GM19025 (cell line): ENCODE data around the gene KLHL10.
"Not testable (repeated sequence)": the region's sequence is repeated elsewhere in the genome, so short reads cannot be mapped to it uniquely, and the experiment has no call there.

Experiments
- ATAC-seq: cut with Tn5 transposase; IDR thresholded peaks from one replicate; pipeline ENCODE4 v1.9.1; 2021; ENCODE audit warnings: mild to moderate bottlenecking, low read depth, moderate library complexity; ENCODE audit not compliant: unreplicated experiment

Gene KLHL10

DNA sequence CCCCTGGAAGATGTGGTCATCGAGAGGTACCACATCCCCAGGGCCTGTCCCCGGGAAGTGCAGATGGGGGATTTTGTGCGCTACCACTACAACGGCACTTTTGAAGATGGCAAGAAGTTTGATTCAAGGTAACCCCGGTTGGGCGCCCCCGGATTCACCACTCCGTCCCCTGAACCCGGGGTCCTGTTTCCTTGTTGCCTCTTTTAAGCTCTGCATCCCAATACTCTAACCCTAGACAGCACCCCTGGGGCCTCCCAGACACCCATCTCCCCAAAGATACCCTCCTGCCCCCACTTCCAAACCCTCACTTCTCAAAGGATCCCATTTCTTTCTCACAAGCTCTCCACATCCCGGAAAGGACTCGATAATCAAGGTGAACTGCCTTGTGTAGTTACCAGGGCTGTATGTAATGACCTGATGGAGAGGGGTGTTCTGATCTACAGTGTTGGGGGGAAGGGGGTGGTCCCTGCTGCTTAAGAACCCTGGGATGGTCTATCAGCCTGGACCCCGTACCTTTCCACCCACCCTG, 24.4 kb upstream of the KLHL10 start:
- no peak for ATAC-seq

DNA sequence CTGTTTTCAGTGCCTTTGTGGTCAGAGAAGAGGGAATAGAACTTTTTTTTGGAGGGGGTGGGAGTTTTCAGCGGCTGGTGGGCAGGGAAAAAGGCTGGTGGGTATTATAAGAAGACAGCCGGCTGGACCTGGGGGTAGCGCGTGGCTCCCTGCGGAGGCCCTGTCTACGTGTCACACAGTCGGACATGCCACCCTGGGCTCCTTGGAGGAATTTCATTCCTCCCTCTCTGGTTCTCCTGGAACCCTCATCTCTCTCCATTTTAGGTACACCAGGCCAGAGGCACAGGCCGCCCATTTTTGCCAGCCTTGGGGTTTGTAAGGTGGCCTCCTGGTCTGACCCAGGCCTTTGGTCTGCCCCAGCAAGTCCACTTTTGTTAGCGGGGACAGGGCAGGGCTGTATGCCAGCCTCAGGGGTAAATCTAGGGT, 23.9 kb upstream of the KLHL10 start:
- no peak for ATAC-seq

DNA sequence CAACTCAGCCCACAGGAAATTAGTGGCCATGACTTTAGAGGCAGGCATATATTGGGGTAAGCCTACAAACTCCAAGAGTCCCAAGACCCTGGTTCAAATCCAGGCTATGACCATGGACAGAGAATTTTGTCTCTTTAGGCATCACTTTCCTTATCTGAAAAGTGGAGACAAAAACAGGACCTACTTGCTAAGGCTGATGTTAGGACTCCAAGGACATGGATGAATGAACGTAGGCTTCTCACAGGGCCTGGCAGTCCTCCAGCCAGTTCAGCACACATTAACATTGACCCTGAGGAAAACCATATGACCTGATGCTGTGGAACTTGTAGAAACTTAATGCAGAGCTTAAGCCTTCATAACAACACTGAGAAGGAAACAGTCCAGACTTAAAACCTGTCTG, 23.4 kb upstream of the KLHL10 start:
- no peak for ATAC-seq

DNA sequence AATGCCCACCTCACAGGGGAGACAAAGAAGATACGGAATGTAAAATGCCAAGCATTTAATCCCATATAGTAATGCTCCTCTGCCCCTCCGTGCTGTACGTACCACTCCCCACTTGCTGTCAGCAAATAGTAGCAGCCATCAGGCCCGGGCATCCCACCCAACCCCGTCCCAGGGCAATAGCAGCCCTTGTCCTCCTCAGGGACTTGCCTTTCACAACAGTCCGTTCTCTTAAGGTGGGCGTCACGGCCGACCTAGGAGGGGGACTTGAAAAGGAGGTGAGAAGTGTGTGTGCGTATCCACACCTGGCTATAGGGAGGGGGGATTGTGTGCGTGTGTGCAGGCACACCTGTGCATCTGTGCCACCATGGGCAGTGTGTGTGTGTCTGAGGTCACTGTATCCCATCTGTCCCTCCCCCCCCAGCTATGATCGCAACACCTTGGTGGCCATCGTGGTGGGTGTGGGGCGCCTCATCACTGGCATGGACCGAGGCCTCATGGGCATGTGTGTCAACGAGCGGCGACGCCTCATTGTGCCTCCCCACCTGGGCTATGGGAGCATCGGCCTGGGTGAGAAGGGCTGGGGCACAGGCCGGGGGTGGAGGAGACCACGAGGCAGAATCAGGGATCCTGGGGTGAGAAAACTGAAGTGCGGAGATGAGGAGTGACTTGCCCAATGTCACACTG, 20.8 kb upstream of the KLHL10 start:
- no peak for ATAC-seq

DNA sequence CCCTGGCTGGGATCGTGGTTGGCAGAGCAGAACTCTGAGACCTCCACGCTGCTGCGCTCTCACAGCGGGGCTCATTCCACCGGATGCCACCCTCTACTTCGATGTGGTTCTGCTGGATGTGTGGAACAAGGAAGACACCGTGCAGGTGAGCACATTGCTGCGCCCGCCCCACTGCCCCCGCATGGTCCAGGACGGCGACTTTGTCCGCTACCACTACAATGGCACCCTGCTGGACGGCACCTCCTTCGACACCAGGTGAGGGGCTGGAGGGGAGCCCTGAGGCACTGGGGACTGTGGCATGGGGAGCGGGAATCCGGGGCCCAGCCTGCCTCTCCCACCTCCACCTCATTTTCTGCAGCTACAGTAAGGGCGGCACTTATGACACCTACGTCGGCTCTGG, 19.6 kb upstream of the KLHL10 start:
- no peak for ATAC-seq

DNA sequence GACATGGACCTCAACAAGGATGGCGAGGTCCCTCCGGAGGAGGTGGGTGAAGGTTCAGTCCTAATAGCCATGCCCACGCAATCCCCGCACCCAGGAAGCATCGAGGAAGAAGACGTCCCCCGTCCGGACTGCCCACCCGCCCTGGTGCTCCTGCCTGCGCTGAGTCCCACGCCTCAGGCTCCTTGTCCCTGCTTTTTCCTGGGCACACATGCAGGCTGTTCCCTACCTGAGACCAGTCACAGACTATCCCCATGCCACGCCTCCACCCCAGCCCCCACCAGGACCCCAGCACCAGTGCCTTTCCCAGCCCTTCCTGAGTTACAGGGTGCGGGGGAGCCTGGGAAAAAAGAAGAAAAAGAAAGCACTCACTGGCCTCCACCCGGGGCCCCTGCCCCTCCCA, 15.8 kb upstream of the KLHL10 start:
- ATAC-seq = no peak

DNA sequence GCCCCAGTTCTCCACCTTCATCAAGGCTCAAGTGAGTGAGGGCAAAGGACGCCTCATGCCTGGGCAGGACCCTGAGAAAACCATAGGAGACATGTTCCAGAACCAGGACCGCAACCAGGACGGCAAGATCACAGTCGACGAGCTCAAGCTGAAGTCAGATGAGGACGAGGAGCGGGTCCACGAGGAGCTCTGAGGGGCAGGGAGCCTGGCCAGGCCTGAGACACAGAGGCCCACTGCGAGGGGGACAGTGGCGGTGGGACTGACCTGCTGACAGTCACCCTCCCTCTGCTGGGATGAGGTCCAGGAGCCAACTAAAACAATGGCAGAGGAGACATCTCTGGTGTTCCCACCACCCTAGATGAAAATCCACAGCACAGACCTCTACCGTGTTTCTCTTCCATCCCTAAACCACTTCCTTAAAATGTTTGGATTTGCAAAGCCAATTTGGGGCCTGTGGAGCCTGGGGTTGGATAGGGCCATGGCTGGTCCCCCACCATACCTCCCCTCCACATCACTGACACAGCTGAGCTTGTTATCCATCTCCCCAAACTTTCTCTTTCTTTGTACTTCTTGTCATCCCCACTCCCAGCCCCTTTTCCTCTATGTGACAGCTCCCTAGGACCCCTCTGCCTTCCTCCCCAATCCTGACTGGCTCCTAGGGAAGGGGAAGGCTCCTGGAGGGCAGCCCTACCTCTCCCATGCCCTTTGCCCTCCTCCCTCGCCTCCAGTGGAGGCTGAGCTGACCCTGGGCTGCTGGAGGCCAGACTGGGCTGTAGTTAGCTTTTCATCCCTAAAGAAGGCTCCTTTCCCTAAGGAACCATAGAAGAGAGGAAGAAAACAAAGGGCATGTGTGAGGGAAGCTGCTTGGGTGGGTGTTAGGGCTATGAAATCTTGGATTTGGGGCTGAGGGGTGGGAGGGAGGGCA, 15.1 kb upstream of the KLHL10 start:
- ATAC-seq = no peak

DNA sequence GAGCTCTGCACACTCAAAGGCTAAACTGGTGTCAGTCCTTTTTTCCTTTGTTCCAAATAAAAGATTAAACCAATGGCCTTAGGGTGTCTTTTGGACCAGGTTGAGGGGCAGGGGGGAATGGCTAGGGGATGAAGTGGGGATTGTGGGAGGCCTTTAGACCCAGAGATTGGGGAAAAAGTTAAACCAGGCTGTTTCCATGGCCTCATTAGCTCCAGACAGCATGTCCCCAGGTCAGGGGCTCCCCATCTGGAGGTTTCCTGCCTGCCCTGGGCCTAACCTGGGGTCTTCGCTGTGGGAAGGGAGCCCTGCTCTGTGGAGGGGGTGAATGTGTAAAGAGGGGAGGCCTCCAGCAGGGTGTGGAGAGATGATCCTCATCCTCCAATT, 14.5 kb upstream of the KLHL10 start:
- no peak for ATAC-seq

DNA sequence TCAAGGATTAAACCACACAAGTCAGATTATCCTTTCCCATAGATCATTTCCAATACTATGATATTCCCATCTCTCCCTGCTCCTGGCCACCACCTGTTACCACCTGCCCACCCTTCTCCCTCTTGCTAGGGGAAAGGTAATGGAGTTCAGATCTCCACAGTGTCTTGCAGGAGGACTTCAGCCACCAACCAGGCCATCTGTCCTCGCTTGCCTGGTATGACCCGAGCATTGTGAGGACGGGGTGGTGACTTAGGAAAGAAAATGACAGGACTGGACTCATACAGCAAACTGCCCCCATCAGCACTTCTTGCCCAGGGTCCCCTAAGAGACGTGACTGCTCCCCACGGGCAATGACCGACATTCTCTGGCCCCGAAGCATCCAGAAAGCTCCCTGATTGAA, 14.0 kb upstream of the KLHL10 start:
- ATAC-seq = no peak

DNA sequence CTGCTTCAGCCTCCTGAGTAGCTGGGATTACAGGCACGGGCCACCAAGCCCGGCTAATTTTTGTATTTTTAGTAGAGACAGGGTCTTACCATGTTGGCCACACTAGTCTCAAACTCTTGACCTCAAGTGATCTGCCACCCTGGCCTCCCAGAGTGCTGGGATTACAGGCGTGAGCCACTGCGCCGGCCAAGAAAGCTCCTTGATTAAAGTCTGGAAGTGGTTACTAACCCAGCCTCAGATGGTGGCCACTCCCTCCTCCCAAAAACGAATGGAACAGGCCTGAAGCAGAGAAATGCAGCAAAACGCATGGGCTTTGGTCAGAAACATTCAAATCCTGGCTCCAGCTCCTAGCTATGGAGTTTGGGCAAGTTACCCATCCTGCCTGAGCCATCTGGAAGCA, 13.5 kb upstream of the KLHL10 start:
- ATAC-seq = no peak

DNA sequence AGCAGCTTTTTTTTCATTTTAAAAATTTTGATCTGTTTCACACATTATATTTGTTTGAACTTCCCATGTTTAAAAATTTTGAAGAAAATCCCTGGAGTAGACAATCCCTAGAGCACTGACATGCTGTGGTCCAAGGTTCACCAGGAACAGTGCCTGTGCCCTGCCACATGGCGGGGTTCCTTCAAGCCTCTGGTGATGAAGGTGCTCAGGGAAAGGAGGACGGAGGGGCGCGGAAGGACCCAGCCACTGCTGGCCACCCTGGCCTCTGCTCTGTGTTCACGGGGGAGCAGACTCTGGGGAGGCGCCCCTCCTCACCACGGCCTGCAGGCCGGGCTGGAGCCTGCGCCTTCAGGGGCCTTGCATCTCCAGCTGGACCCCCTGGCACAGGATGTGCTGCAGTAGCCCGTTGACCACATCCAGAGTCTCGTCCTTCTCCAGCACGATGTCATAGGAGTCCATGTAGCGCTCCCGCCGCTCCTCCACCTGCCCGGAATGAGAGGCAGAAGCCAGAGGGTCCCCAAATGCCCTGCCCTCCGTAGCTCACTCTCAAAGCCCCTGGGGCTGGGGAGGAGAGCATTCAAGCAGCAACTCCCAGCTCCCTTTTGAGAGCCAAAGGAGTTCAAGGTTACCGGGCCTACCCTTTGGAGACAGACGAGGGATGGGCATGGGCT, 12.3 kb upstream of the KLHL10 start:
- ATAC-seq = no peak

DNA sequence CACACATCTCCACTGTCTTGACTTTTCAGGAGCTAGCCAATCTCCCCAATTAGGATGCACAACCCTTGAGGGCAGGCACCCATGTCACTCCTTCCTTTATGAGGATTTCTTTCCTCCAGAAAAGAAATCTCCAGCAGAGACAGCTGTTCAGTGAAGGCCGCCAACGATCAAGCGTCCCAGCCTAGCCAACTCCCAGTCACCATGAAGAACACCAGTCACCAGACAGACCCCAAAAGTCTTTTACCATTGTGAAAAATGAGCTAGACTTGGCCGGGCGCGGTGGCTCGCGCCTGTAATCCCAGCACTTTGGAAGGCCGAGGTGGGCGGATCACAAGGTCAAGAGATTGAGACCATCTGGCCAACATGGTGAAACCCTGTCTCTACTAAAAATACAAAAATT, 7.7 kb upstream of the KLHL10 start:
- not testable (repeated sequence) for ATAC-seq

DNA sequence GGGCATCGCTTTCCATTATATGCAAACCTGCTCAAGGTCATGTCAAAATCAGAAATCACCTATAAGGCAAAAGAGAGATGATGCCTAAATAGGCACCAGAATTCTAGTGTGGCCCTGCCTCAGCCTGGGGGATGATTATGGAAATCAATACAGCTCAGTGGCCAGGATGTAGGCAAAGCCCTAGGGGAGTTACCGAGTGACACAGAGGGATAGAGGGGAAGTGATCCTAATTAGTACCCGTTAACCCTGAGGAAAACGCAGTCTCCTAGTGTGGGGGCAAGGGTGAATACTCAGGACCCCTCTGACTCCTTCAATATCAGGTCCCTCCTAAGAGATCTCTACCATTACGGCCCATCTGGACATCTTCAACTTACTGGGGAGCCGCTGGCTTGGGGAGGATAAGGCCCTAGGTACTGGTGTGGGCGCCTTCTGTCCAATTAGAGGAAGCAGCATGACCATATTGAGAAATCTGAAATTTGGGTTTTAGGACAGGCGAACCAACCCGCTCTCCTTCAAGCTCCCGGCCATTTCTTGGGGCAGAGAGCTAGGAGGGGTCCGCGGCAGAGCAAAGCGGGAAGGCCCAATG, 2.3 kb upstream of the KLHL10 start:
- ATAC-seq = no peak

DNA sequence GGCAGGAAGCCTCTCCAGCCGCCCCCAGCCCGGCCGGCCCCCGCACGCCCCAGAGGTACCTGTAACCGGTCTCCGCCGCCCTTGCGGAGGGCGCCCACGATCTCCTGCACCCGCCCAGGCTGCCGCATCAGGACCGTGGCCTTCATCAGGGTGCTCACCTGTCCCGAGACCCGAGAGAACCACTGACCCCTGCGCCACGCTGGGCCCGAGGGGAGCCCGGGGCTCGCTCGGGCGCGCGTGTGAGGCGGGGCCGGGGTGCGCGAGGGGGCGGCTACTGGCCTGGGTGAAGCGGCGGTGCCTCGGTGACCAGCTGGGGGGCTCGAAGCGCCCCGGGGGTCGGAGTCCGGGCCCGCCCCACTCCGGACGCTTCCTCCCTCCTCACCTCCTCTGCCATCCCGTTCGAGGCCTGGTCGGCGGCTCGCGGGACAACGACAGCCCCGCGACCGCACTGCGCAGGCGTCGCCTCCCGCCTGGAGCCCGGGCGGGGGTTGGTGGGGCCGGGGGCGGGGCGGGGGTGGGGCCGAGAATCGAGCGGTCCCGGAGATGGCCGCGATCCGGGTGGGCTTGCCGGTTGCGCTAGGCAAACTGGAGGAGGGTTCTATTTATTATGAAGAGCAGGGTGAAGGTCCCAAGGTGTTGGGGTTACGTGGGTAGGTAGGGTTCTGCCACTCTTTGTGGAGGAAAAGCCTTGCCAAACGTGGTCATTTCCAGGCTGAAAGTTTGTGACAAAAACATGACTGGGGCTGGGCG, 1.6 kb upstream of the KLHL10 start, which contains the start of gene NT5C3B:
TSS of gene NT5C3B (minus strand) at position 433 of the 750 bp plus-strand sequence. CDS start at position 394, 39 bp downstream.
- no peak for ATAC-seq

DNA sequence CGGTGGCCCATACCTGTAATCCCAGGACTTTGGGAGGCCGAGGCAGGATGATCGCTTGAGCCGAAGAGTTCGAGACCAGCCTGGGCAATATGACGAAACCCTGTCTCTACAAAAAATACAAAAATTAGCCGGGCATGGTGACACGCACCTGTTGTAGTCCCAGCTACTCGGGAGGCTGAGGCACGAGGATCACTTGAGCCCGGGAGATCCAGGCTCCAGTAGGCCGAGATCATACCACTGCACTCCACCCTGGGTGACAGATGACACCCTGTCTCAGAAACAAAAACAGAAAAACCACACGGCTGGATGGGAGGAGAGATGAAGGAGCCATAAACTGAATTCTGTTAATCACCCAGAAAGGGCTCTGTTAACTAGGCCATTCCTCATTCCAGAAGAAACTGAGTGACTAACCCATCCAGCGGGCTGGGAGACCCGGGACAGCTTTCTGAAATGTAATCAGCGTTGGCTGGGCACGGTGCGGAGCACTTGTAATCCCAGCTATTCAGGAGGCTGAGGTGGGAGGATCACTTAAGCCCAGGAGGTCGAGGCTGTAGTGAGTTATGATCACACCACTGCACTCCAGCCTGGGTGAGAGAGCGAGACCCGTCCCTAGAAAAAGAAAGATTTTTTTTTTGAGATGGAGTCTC, 952 bp upstream of the KLHL10 start:
- ATAC-seq = no peak

DNA sequence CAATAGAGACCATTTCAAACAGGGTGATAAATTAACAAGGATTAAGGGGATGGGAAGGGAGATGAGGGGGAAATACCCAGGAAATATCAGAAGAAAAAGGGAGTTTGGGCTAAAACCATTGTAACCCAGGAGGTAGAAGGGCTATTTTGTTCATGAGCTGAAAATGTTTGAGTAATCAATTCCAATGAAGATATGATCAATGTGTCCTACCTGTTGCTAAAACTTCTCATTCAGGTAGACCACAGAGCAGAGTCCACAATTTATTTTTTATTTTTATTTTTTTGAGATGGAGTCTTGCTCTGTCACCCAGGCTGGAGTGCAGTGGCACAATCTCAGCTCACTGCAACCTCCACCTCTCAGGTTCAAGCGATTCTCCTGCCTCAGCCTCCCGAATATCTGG, 1.8 kb downstream of the KLHL10 start:
- not testable (repeated sequence) for ATAC-seq

DNA sequence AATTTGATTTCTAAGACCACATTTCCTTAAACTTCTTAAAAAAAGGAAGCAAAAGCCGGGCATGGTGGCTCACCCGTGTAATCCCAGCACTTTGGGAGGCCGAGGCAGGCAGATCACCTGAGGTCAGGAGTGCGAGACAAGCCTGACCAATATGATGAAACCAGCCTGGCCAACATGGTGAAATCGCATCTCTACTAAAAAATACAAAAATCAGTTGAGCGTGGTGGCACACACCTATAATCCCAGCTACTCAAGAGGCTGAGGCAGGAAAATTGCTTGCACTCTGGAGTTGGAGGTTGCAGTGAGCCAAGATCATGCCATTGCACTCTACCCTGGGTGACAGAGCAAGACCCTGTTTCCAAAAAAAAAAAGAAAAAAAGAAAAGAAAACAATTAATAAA, 3.2 kb downstream of the KLHL10 start:
- ATAC-seq = not testable (repeated sequence)

DNA sequence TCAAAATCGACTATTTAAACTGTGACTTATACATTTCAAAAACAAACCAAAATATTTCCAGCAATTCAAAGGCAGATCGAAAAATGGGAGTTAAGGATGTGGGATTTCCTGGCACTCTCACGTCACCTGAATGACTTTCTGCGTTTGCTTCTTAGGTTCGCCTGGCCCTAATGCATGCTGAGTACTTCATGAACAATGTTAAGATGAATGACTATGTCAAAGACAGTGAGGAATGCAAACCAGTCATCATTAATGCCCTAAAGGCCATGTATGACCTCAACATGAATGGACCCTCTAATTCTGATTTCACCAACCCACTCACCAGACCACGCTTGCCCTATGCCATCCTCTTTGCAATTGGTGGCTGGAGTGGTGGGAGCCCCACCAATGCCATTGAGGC, 7.3 kb downstream of the KLHL10 start:
- no peak for ATAC-seq

DNA sequence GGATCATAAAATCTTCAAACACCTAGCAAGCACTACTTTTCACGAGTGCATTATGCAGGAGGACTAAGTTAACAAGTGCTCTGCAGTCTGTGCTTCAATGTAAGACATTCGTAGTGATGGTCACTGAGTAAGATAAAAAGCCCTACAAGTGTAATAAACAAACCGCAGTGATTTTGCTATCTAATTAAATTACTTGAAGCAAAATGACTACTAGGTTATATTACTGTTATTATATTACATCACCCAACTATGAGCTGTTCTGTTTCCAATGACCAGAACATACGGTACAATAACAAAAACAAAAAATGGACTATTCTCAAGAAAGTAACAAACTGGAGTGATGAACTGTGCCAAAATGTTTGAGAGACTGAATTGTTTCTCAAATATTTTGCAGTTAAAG, 11.2 kb downstream of the KLHL10 start:
- no peak for ATAC-seq
